HEK293 (cell line): ENCODE data around the gene BACE1.

ENCODE experiments used
- ZNF174 ChIP-seq: fragments of 450-650 bp; formaldehyde crosslinking; IDR thresholded peaks from 2 replicates; pipeline ENCODE4 v1.5.0; 2017; ENCODE audit warnings: missing biosample characterization, mild to moderate bottlenecking, missing genetic modification characterization
- ZNF24 ChIP-seq: fragments of 450-650 bp; formaldehyde crosslinking; IDR thresholded peaks from 2 replicates; pipeline ENCODE4 v1.5.1; 2016; ENCODE audit warnings: missing biosample characterization, missing genetic modification characterization
- TF ChIP-seq, protein P1 (sequence below): fragments of 450-650 bp; formaldehyde crosslinking; IDR thresholded peaks from 2 replicates; pipeline ENCODE4 v1.5.1; 2016; ENCODE audit warnings: missing biosample characterization, missing genetic modification characterization
- TF ChIP-seq, protein P2 (sequence below): fragments of 450-650 bp; formaldehyde crosslinking; IDR thresholded peaks from 2 replicates; pipeline ENCODE4 v1.5.1; 2017; ENCODE audit warnings: missing biosample characterization, missing genetic modification characterization

- TF ChIP-seq, protein P1, sequence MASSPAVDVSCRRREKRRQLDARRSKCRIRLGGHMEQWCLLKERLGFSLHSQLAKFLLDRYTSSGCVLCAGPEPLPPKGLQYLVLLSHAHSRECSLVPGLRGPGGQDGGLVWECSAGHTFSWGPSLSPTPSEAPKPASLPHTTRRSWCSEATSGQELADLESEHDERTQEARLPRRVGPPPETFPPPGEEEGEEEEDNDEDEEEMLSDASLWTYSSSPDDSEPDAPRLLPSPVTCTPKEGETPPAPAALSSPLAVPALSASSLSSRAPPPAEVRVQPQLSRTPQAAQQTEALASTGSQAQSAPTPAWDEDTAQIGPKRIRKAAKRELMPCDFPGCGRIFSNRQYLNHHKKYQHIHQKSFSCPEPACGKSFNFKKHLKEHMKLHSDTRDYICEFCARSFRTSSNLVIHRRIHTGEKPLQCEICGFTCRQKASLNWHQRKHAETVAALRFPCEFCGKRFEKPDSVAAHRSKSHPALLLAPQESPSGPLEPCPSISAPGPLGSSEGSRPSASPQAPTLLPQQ = no peak
- TF ChIP-seq ZNF24 (tag by site-specific recombination) = no peak
- no peak for TF ChIP-seq ZNF174 (tag by site-specific recombination)
- TF ChIP-seq, protein P2, sequence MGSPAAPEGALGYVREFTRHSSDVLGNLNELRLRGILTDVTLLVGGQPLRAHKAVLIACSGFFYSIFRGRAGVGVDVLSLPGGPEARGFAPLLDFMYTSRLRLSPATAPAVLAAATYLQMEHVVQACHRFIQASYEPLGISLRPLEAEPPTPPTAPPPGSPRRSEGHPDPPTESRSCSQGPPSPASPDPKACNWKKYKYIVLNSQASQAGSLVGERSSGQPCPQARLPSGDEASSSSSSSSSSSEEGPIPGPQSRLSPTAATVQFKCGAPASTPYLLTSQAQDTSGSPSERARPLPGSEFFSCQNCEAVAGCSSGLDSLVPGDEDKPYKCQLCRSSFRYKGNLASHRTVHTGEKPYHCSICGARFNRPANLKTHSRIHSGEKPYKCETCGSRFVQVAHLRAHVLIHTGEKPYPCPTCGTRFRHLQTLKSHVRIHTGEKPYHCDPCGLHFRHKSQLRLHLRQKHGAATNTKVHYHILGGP (tag by site-specific recombination) = no peak
Observed at GRCh38 chr11:117290809-117291396, 25.2 kb downstream of the BACE1 start, which contains the start of gene BACE1-AS.
